GM12865 (cell line): Measurements from ENCODE around the gene BMP5.
A peak's percentile ranks its signal among the peaks of the same experiment; 100 is the strongest.

Experiments
- DNase-seq: peaks from one replicate; pipeline ENCODE4 v3.0.0; 2010; ENCODE audit warnings: low read depth
- H3K4me3 ChIP-seq: 2 replicates; pipeline ENCODE4 v1.5.1; 2011; ENCODE audit warnings: mild to moderate bottlenecking, low read depth, low read length, control low read depth
- CTCF ChIP-seq: IDR thresholded peaks from 2 replicates; pipeline ENCODE4 v1.5.1; 2011; ENCODE audit warnings: low read length, control low read depth, low read depth, inconsistent platforms; ENCODE audit not compliant: insufficient read depth; ENCODE audit errors: missing control alignments

The BMP5 gene

GRCh38 chr6:55819811-55820210 lies 55.6 kb downstream of the BMP5 start:
- H3K4me3 ChIP-seq, result no peak overlapping the region
- TF ChIP-seq CTCF, result no peak
- no peak for DNase-seq

GRCh38 chr6:55818482-55818881 lies 56.9 kb downstream of the BMP5 start:
- H3K4me3 ChIP-seq, result no peak overlapping the region
- no peak for DNase-seq
- no peak for TF ChIP-seq CTCF

- H3K4me3 ChIP-seq, result no peak overlapping the region
- TF ChIP-seq CTCF, result no peak
- peak; percentile 25 for DNase-seq
These were observed 62.9 kb downstream of the BMP5 start for GRCh38 chr6:55812509-55812908.

- DNase-seq, result no peak
- H3K4me3 ChIP-seq, result no peak overlapping the region
- no peak for TF ChIP-seq CTCF
These were observed 64.3 kb downstream of the BMP5 start for GRCh38 chr6:55811074-55811473.

GRCh38 chr6:55802259-55802658 lies 73.1 kb downstream of the BMP5 start:
- no peak for DNase-seq
- no peak for TF ChIP-seq CTCF

GRCh38 chr6:55798571-55798970 lies 76.8 kb downstream of the BMP5 start:
- TF ChIP-seq CTCF, result no peak
- DNase-seq, result no peak
- H3K4me3 ChIP-seq, result no peak overlapping the region

More at GRCh38 chr6:55802259-55802658, 73.1 kb downstream of the BMP5 start:
- no peak overlapping the region for H3K4me3 ChIP-seq

GRCh38 chr6:55794136-55794812 lies 81.1 kb downstream of the BMP5 start:
- TF ChIP-seq CTCF, result no peak
- DNase-seq, result no peak
- no peak overlapping the region for H3K4me3 ChIP-seq
